NCI-H2196 treated with DMSO at 0.1 percent for 48 hours (cell line): ENCODE results near the gene KRTAP4-9.
"Not testable (repeated sequence)": the region's sequence is repeated elsewhere in the genome, so short reads cannot be mapped to it uniquely, and the experiment has no call there.

Experiments used
- DNase-seq: peaks from one replicate; lab custom pipeline; 2025; ENCODE audit not compliant: unreplicated experiment; lab: John Stamatoyannopoulos, UW

The KRTAP4-9 gene

DNA sequence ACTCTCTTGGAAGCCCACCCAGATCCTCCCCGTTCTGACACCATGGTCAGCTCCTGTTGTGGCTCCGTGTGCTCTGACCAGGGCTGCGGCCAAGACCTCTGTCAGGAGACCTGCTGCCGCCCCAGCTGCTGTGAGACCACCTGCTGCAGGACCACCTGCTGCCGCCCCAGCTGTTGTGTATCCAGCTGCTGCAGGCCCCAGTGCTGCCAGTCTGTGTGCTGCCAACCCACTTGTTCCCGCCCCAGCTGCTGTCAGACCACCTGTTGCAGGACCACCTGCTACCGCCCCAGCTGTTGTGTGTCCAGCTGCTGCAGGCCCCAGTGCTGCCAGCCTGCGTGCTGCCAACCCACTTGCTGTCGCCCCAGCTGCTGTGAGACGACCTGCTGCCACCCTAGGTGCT, at the start of gene KRTAP4-9:
Gene KRTAP4-9, plus strand, starts transcription at position 43 of the 400 bp plus-strand sequence. Its CDS starts 0 bp downstream, at position 43.
- DNase-seq: not testable (repeated sequence)

DNA sequence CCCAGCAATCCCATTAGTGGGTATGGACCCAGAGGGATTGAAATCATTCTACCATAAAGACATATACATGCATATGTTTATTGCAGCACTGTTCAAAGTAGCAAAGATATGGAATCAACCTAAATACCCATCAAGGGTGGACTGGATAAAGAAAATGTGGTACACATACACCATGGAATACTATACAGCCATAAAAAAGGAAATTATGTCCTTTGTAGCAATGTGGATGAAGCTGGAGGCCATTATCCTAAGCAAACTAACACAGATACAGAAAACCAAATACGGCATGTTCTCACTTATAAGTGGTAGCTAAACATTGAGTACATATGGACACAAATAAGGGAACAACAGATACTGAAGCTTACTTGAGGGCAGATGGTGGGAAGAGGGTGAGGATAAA, 47.6 kb upstream of the KRTAP4-9 start:
- DNase-seq: no peak

DNA sequence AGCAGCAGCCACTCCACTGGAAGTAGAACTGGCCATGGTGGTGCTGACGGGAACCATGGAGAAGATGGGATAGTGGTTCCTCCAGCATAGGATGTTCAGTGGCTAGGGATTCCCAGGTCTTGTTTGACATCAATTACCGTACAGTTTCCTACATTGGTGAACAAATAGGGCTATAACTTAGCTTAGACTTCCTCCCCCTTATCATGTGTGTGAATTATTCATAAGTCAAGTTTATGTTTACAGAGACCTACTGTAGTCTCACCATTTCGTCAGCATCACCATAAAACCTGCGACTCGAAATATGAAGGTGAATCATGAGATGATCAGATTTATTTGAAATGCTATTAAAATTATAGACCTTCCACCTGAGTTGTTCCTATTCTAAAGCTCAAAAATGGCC, 46.4 kb upstream of the KRTAP4-9 start:
- no peak for DNase-seq

DNA sequence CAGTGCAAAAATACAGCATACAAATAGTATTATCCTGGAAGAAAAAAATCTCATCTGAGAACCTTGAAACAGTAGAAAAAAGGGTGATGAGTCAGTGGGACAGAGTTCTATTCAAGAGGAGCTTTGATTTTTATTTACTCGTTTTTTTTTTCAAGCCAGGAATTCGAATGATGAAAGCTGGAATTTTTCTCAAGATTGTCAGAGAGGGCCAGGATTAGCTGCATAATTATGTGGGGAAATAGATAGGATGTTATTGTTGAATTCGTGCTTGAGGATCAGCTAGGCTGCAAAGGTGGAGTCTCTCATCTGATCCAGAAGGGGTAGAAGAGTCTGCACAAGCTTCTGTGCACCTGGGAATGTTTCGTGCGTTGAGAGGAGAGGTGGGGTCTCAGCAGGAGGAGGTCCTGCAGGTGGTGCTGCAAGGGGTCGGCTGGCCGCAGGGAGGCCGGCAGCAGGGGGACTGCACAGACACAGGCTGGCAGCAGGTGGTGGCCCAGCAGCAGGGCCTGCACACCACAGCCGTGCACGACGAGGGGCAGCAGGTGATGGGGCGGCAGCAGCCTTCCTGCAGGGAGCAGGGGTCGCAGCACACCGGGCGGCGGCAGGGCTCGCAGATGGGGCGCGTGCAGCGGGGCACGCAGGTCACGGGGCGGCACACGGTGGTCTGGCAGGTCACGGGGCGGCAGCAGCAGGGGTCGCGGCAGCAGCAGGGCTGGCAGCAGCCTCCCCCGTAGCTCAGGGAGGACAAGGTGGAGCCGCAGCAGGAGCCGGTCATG, 45.7 kb upstream of the KRTAP4-9 start:
- DNase-seq: not testable (repeated sequence)

DNA sequence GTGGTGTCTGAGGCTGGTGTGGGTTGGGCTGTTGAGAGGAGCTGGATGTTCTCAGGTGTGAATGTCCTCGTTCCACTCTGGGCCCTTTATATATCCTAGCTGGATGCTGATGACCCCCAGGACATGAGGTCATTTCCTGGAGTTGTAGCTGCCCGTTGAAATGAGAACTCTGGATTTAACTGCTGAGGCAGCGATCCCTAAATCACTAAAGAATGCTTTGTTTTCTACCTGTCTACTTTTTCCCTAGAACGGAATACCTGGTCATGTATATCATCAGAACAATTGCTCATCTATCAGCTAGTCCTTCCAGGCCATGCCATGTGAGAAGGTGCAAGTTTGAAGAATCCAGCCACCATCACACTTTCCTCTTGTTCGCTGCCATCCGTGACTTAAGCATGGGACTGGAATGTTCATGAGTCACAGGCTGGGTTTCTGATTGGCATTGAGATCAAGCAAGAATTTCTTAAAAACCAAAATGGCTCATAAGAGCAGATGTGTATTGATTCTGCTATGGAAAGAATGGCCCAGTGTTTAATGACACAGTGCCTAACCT, 45.1 kb upstream of the KRTAP4-9 start, which contains the start of gene KRTAP2-3:
Gene KRTAP2-3, minus strand, starts transcription at position 63 of the 553 bp plus-strand sequence. CDS start 64 bp downstream, outside the sequence.
- no peak for DNase-seq

DNA sequence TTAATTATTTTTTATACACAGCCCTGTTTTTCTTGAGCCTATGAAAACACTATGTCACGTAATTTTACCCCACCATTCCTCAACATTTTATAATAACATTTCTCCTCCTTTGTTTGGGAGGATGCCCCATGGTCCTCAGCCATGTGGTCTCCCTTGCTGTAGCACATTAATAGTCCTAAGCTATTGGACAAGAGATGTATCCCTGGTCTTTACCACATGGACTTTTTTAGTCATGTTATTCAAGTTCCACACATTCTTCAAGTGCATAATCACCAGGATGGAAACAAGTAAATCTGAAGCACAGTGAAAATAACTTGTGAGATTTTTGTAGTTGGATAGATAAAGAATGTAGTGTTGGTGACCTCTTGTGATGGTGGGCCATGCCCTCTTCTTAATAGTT, 43.2 kb upstream of the KRTAP4-9 start:
- no peak for DNase-seq

DNA sequence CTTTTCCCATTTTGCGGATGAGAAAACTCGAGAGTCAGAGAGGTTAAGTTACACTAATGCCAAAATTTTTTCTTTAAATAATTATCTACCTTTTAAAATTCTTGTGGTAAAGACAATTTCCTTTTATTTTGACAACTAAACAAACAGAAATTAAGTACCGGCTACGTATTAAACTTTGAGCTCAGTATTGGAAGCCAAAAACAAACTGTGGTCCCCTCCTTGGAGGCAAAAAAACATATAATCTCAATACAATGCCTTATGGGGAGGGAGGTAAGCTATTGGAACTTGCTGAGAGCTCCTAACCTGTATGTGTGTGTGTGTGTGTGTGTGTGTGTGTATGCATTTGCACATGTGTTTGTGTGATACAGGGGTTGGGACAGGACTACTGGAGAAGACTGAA, 41.7 kb upstream of the KRTAP4-9 start:
- no peak for DNase-seq

DNA sequence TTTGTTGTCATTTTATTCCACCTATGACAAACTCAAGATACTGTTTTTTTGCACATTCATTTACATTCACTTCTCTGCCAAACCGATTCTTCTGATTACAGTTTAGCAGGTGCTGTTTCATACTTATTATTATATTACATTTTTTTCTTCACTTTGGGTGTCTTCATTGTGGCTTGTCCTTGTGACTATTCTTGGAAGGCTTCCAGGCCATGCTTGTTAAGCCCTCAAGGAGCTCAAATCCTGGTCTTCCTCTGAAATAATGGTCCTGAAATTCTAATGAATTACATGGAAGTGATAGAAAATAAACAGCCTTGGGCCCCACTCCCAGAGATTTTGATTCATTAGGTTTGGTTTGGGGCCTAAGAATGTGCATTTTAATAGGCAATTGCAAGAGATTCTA, 40.9 kb upstream of the KRTAP4-9 start:
- no peak for DNase-seq

DNA sequence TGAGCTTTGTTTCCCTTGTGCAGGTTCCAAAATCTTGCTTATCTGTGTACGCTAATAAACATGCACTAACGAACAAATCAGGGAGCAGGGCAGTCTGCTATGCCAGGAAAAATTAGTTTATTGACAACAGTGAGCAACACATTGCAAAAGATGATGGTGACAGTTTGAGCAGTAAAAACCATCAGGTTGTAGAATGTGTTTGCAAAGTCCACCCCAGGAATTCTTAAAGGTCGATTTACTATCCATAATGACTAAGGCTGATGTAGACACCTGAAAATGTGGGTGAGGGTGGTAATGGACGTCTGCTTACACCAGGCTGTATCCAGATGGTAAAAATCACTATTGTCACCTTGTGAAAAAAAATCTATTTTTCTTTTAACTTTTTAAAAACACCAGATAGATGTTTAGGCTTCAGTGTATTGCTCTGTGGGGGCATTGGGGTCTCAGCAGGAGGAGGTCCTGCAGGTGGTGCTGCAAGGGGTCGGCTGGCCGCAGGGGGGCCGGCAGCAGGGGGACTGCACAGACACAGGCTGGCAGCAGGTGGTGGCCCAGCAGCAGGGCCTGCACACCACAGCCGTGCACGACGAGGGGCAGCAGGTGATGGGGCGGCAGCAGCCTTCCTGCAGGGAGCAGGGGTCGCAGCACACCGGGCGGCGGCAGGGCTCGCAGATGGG, 40.0 kb upstream of the KRTAP4-9 start:
- not testable (repeated sequence) for DNase-seq

DNA sequence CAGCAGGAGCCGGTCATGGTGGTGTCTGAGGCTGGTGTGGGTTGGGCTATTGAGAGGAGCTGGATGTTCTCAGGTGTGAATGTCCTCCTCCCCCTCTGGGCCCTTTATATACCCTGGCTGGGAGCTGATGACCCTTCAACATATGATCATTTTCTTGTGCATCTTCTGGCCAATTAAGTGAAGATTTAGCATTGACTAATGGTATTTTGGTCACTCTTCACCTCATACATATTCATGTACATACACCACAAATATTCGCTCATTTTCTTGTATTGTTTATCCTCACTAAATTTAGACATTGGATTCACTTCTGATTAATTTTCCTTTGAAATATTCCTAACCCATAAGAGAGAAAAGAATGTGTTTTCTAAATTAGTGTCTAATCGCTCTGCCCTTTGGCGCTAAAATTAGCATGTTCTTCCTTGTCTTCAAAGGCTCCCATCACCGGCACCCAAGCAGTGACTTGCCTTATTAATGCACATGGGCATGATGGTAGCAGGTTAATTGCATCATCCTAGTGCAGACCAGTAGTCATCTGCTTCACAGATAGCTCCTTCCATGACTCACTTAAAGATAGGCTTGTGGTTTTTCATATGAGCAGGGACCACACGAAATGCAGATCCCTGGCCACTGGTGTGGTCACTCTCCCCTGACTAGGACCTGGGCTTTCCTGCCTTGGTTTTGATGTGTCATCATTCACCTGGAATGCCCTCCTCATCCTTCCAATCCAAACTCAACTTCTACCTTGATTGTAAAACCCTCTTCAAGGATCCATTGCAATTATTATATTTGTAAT, 39.2 kb upstream of the KRTAP4-9 start, which contains the start of gene KRTAP2-4:
Gene KRTAP2-4, minus strand, starts transcription at position 51 of the 796 bp plus-strand sequence. Its CDS starts 34 bp downstream, at position 17.
- DNase-seq: no peak

DNA sequence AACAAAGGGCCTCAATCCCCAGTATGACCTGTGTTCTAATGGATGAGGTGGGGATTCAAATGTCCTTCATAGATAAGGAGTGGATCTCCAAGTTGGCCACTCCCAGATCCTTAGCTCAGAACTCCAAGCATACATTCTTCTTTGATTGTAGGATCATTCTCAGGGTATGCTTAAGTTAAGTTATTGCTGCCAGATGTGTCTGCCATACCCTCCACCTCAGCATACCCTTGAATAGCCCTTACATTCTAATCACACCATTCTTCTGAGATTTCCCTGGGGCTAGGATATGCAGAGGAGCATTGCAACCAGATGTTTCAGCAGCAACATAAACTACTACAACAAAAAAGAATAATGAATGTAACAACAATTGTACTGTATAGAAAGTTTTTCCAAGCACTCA, 37.9 kb upstream of the KRTAP4-9 start:
- no peak for DNase-seq

DNA sequence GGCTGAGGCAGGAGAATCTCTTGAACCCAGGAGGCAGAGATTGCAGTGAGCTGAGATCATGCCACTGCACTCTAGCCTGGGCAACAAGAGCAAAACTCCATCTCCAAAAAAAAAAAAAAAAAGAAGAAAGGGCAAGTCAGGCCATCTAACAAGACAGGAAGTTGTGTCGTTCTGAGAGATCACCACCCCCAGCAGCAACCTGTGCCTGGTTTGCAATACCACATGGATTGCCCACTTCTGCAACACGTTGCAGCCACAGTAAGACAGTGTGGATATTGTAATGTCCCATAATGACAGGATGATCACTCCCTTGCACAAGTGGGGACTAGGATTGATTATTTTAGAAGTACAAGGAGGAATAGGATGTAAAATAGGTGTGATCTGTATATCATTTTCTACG, 36.2 kb upstream of the KRTAP4-9 start:
- DNase-seq: no peak

DNA sequence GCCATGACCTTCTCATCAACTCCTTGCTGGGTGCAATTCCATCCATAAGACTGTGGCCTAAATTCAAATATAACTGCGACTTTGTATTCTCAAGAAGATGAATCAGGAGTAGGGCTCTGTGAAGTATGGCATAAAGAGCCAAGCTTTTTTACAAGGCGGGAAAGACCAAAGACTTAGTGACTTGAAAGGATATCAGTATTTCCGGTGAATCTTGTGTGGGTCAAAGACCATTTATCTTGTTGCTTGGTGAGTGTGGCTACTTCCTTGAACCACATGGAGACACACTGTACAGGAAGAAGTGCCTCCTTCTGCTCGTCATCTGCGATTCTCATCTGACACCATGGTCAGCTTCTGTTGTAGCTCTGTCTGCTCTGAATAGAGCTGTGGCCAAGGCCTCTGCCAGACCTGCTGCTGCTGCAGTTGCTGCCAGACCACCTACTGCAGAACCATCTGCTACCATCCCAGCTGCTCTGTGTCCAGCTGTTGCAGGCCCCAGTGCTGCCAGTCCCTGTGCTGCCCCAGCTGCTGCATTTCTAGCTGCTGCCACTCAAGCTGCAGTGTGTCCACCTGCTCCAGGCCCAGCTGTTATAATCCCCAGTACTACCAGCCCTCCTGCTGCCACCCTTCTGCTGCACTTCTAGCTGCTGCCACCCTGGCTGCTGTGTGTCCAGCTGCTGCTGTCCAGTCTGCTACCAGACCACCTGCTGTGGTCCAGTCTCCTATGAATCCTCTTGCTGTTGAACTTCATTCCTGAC, 33.4 kb upstream of the KRTAP4-9 start:
- DNase-seq: no peak

DNA sequence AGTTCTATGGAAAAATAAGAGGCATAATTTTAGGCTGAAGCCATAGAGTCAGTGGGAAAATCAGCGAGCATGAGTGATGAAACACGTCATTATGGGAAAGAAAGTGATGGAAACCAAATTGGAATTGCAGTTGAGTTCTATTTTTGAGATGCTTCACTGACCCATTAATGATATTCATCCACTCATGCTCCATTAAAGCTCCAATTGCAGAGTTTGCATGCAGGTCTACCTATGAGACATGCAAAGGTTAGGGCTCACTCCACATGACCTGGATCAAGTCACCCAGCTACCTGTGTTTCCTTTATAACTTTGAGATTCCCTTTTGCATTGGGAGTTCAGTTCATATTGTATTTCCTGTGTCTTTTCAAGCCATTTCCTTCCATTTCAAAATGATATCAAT, 31.5 kb upstream of the KRTAP4-9 start:
- no peak for DNase-seq

DNA sequence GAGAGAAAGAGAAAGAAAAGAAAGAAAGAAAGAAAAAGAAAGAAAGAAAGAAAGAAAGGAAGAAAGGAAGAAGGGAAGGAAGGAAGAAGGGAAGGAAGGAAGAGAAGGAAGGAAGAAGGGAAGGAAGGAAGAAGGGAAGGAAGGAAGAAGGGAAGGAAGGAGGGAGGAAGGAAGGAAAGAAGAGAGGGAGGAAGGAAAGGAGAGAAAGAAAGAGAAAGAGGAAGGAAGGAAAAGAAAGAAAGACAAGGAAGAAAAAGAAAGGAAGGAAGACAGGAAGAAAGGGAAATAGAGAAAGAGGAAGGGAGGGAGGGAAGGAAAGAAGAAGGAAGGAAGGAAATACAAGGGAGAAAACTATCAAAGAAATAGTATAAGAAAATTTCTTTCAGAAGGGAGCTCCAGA, 28.4 kb upstream of the KRTAP4-9 start:
- DNase-seq: no peak

DNA sequence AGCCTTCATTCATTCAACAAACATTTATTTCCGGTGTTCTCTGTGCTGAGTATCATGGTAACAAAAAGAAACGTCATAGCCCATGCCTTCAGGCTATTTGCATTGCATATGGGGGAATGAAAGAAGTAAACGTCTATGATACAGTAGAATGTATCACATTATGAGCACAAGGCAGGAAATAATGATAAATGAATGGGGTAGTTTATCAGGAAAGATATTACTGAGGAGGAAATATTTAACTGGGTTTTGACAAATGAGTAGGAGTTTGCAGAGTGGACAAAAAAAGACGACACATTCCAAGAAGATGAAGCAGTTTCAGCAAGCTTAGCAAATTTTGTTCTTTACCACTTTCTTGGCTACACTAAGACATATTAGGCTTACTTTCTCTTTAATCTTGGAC, 22.6 kb upstream of the KRTAP4-9 start:
- DNase-seq: no peak

DNA sequence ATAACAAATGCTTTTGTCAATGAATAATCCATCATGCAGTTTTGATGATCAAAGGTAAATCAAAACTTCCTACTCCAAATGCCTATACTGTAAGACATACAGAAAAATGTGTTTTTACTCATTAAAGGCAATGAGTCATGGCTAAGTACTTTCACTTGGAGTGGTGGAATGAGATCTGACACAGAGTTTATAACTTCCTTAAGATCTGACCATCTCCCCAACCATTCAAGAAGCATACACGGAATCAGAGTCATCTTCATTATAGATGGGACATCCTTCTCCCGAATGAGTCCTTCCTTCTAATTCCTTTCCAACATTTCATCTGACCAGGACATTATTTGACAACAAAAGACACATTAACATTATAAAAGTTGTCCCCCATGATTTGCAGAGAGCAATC, 21.8 kb upstream of the KRTAP4-9 start:
- DNase-seq: not testable (repeated sequence)

DNA sequence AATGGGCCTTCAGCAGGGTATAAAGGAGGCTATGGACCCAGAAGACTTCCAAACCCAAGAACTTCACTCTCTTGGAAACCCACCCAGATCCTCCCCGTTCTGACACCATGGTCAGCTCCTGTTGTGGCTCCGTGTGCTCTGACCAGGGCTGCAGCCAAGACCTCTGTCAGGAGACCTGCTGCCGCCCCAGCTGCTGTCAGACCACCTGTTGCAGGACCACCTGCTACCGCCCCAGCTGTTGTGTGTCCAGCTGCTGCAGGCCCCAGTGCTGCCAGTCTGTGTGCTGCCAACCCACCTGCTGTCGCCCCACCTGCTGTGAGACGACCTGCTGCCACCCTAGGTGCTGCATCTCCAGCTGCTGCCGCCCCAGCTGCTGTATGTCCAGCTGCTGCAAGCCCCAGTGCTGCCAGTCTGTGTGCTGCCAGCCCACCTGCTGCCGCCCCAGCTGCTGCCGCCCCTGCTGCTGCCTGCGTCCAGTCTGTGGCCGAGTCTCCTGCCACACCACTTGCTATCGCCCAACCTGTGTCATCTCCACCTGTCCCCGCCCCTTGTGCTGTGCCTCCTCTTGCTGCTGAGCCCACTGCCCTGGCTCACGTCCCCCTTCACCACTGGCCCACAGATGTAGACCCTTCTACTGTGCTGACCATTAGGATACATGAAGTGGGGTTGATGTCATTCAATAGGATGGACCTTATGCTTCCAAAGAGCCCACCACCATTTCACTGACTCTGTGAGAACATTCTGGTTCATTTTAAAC, 20.9 kb upstream of the KRTAP4-9 start, which contains the start of gene KRTAP4-7:
Gene KRTAP4-7, plus strand, starts transcription at position 51 of the 757 bp plus-strand sequence. Its CDS starts 57 bp downstream, at position 108.
- not testable (repeated sequence) for DNase-seq

DNA sequence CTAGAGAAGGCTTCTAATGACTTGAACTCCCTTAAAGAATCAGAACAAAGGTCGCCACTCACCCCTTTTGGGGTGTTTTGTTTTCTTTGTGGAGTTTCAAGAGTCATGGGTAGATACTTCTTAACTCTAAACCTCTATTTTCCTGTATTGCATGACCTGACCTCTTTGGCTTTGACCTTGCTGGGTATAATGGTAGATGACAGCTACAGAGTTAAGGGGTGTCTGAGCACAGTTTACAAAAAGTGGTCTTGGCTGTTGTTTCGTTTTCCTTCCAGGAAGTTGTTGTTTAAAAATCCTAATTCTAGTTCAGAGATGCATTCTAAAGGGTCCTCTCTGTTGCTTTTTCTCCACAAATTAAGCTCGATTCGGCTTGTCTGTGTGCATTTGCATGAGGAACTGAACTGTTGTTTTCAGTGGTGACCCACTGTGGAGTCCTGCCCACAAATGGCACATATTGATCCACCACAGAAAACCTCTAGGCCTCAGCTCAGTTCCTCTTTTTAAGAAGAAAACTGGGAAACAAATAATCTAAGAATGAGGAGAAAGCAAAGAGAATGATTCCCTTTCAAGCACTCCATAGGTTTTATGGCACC, 16.3 kb upstream of the KRTAP4-9 start:
- not testable (repeated sequence) for DNase-seq
